Activated naive CD4-positive, alpha-beta T cell treated with anti-CD3 and anti-CD28 coated beads, Interleukin-2, amount 50 U/mL, for 72 hours (primary cell): ENCODE measurements around the gene PLCB1. TPM values are rescaled to one million over a fixed set of nuclear protein-coding genes. Genes with fewer than 3 reads are reported as not detected.
"Not testable (repeated sequence)": the region's sequence is repeated elsewhere in the genome, so short reads cannot be mapped to it uniquely, and the experiment has no call there.

Experiments
- ATAC-seq, 2 donors: fragments of 150-1000 bp; cut with Tn5 transposase; 2 replicates each; pipeline ENCODE4 v1.10.0; 2021; ENCODE audit warnings: mild to moderate bottlenecking in 2 of 2, moderate library complexity in 2 of 2
- DNase-seq, 2 donors: peaks; one replicate each; pipeline ENCODE4 v3.0.0; 2021 to 2022; ENCODE audit warnings: low spot score in 2 of 2
- H3K27ac Mint-ChIP-seq, 2 donors: one replicate each; pipeline ENCODE4 v1.8.0; 2022; ENCODE audit warnings: mild to moderate bottlenecking in 2 of 2, mixed read lengths in 2 of 2
- H3K36me3 Mint-ChIP-seq, 2 donors: one replicate each; pipeline ENCODE4 v1.8.0; 2022; ENCODE audit warnings: mixed read lengths in 2 of 2
- H3K9me3 Mint-ChIP-seq, 2 donors: one replicate each; pipeline ENCODE4 v1.8.0; 2022; ENCODE audit warnings: mixed read lengths in 2 of 2
- total RNA-seq, 2 donors: library from RNA; stranded (reverse); gene quantifications; one replicate each; pipeline ENCODE4 v1.2.3, GENCODE V29; 2022

PLCB1 gene
- total RNA-seq, 2 donors from 2014 or later = 0.56 to 2.1 TPM

- ATAC-seq = peak; percentile 57 to 63
- Mint-ChIP-seq H3K9me3 (no peaks in the 10 kb centered on the region), H3K36me3 (no peaks in the 10 kb centered on the region), H3K27ac (no peak overlapping the region)
- DNase-seq = no peak
Measured at GRCh38 chr20:8428988-8429387, 296.9 kb downstream of the PLCB1 start.

- ATAC-seq = no peak
Measured at GRCh38 chr20:8431538-8432434, 299.7 kb downstream of the PLCB1 start.

DNA sequence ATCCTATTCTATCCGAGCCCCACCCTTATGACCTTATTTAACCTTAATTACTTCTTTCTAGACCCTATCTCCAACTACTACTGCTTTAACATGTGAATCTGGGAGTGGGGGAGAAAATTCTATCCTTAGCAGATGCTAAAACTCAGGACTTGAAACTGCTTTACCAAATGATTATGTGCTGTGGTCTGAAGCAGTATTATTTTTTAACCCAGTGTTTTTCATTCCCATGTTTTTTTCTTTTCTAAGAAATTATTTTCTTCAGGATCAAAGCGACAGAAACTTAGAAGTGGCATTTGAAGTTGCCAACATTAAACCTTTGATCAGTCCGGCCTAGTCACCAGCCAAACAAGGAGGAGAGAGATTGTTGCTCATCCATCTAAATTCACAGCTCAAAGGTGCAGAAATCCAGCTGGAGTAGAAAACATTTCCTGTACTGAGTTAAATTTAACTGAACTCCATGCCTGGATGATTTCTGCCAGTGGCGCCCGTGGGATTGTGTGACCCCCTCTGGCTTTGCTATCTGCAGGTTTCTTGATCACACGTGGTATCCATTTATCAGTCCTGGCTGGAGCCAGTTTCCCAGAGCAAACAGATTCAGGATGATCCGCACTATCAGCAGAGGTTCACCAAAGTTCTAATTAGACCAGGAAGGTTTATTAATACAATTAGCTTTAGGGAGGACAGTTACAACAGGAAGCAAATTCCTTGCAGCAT is 300.5 kb downstream of the PLCB1 start:
- ATAC-seq (no peak), DNase-seq (no peak)
- Mint-ChIP-seq H3K9me3 (no peaks in the 10 kb centered on the region), H3K27ac (no peak overlapping the region), H3K36me3 (no peaks in the 10 kb centered on the region)

More at GRCh38 chr20:8431538-8432434, 299.7 kb downstream of the PLCB1 start:
- DNase-seq = no peak
- Mint-ChIP-seq H3K27ac (no peak overlapping the region), H3K36me3 (no peaks in the 10 kb centered on the region), H3K9me3 (no peaks in the 10 kb centered on the region)

- ATAC-seq (no peak), DNase-seq (no peak)
- H3K27ac Mint-ChIP-seq = no peak overlapping the region
- H3K9me3 Mint-ChIP-seq = no peaks in the 10 kb centered on the region
- H3K36me3 Mint-ChIP-seq = no peaks in the 10 kb centered on the region
Measured at GRCh38 chr20:8433291-8433690, 301.2 kb downstream of the PLCB1 start.

DNA sequence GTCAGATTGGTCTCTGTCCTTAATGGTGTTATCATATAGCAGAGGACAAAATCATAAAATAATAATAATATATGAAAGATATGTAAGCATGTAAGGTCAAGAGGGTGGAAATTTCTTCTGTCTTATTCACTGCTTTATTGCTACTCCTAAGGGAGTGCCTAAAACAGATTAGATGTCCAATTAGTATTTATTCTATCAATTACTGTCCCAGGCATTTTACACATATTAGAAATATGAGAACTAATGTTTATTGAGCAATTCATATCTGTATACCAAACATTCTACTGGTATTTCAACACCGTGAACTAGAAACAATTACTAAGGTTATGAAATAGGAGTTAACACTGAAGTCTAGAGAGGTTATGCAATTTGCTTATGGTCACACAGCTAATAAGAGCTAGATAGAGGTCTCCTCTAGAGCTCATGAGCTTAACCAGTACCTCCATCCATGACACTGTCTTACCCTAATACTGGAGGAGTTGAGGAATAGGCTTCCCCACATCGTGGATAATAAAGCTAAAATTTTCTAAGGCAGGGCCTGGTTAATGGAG is 302.3 kb downstream of the PLCB1 start:
- Mint-ChIP-seq H3K27ac (no peak overlapping the region), H3K36me3 (no peaks in the 10 kb centered on the region)

GRCh38 chr20:8435285-8436035 is 303.4 kb downstream of the PLCB1 start:
- H3K36me3 Mint-ChIP-seq = no peaks in the 10 kb centered on the region
- H3K27ac Mint-ChIP-seq = no peak overlapping the region
- DNase-seq (no peak), ATAC-seq (no peak)
- no peaks in the 10 kb centered on the region for H3K9me3 Mint-ChIP-seq

More for the DNA sequence above, 302.3 kb downstream of the PLCB1 start:
- ATAC-seq (no peak), DNase-seq (no peak)
- H3K9me3 Mint-ChIP-seq = no peaks in the 10 kb centered on the region

GRCh38 chr20:8436938-8437337 is 304.9 kb downstream of the PLCB1 start:
- DNase-seq, H3K36me3 Mint-ChIP-seq, H3K27ac Mint-ChIP-seq, H3K9me3 Mint-ChIP-seq, ATAC-seq: not testable (repeated sequence)

DNA sequence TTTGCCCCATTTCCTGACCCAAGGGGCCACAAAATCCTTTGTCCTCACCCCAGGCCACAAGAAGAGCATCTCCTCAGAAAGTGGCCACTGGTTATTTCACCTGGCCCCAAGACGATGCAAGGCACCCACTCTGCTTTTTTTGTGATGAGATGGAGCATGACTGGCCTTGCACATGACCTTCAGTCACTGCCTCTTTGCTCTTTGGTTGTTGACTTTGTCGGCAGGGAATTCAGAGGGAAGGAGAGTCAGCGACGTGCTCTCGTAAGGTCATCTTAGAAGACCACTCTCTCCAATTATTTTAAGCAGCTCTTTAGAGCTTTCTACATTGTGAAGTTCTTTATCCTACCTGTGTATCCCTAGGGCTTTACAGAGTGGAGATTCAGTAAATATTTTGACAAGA is 306.7 kb downstream of the PLCB1 start:
- no peak for DNase-seq
- Mint-ChIP-seq H3K36me3 (no peaks in the 10 kb centered on the region), H3K9me3 (peaks cover 3 to 4% of the 10 kb centered on the region in 2 donors), H3K27ac (no peak overlapping the region)
- no peak for ATAC-seq

GRCh38 chr20:8443464-8444072 is 311.5 kb downstream of the PLCB1 start:
- Mint-ChIP-seq H3K27ac (no peak overlapping the region), H3K9me3 (peaks cover 6% of the 10 kb centered on the region in 2 donors), H3K36me3 (no peaks in the 10 kb centered on the region)
- DNase-seq = no peak
- no peak for ATAC-seq

GRCh38 chr20:8447262-8448120 is 315.4 kb downstream of the PLCB1 start:
- peaks cover 6% of the 10 kb centered on the region in 2 donors for H3K9me3 Mint-ChIP-seq
- no peaks in the 10 kb centered on the region for H3K36me3 Mint-ChIP-seq
- no peak for DNase-seq
- ATAC-seq = no peak
- H3K27ac Mint-ChIP-seq = no peak overlapping the region

DNA sequence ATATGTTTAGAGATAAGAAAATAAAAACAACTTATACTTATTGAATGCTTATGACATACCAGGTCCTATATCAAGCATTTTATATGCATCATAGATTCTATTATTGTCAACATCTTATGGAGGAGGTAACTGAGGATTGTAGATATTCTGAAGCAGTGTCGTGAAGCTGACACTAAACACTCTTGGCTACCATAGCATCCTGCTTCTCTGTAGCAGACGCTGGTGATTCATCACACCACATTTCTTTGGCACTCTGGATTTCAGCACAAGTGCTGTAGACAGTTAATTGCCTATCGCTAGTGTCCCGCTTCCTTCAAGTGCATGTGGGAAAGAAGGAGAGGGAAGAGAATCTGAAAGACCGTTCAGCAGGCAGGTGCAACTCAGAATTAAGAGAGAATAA is 317.1 kb downstream of the PLCB1 start:
- H3K36me3 Mint-ChIP-seq = no peaks in the 10 kb centered on the region
- H3K27ac Mint-ChIP-seq = no peak overlapping the region
- DNase-seq (no peak), ATAC-seq (no peak)
- H3K9me3 Mint-ChIP-seq = no peaks in the 10 kb centered on the region

GRCh38 chr20:8454137-8454712 is 322.2 kb downstream of the PLCB1 start:
- Mint-ChIP-seq H3K9me3 (peaks cover 0 to 4% of the 10 kb centered on the region in 2 donors), H3K27ac (peak overlapping the region in 1 of 2 donors; percentile 1), H3K36me3 (no peaks in the 10 kb centered on the region)
- DNase-seq (peak in 1 of 2 donors; percentile 11), ATAC-seq (peak; percentile 97 to 98)

- no peak for DNase-seq
- no peaks in the 10 kb centered on the region for H3K36me3 Mint-ChIP-seq
- peaks cover 0 to 4% of the 10 kb centered on the region in 2 donors for H3K9me3 Mint-ChIP-seq
- no peak for ATAC-seq
- no peak overlapping the region for H3K27ac Mint-ChIP-seq
Measured at GRCh38 chr20:8456765-8457164, 324.7 kb downstream of the PLCB1 start.

GRCh38 chr20:8457978-8458377 is 325.9 kb downstream of the PLCB1 start:
- ATAC-seq (no peak), DNase-seq (no peak)
- Mint-ChIP-seq H3K9me3 (peaks cover 0 to 4% of the 10 kb centered on the region in 2 donors), H3K36me3 (no peaks in the 10 kb centered on the region), H3K27ac (no peak overlapping the region)

DNA sequence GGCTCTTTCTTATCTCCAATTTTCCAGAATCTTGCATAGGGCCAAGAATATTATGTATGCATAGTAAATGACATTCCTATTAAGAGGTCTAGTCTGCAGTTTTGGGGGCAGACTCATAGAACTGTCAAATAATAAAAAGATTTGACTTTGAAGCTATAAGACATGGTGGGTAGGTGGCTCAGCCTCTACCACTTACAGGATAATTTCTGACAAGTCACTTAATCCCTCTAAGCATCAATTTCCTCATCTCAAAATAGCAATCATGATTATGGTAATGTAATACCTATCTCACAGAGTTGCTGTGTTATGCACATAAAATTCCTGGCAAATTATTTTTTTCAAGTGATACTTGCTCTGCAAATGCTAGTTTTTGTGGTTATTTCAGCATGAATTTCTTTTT is 329.1 kb downstream of the PLCB1 start:
- Mint-ChIP-seq H3K9me3 (peaks cover 5 to 12% of the 10 kb centered on the region in 2 donors), H3K27ac (no peak overlapping the region), H3K36me3 (peaks cover 0 to 9% of the 10 kb centered on the region in 2 donors)
- ATAC-seq (no peak), DNase-seq (no peak)
